Mesothelial cell of epicardium (in vitro differentiated cells): ENCODE results near the gene GPRIN3. TPM values are rescaled to one million over a fixed set of nuclear protein-coding genes. Genes with fewer than 3 reads are reported as not detected.

Source experiments
- DNase-seq, 2 experiments: peaks; one replicate each; pipeline ENCODE4 v3.0.0; 2021; ENCODE audit warnings: low spot score in 2 of 2; ENCODE audit not compliant: unreplicated experiment in 2 of 2
- H3K27ac Mint-ChIP-seq: 2 replicates; pipeline ENCODE4 v1.8.0; 2021; ENCODE audit warnings: mixed read lengths
- H3K27me3 Mint-ChIP-seq: 2 replicates; pipeline ENCODE4 v1.8.0; 2021; ENCODE audit warnings: low read depth, mixed read lengths
- H3K36me3 Mint-ChIP-seq: 2 replicates; pipeline ENCODE4 v1.8.0; 2021; ENCODE audit warnings: mixed read lengths
- H3K4me1 Mint-ChIP-seq: 2 replicates; pipeline ENCODE4 v1.8.0; 2021; ENCODE audit warnings: mixed read lengths
- H3K4me3 Mint-ChIP-seq: 2 replicates; pipeline ENCODE4 v1.8.0; 2021; ENCODE audit warnings: mild to moderate bottlenecking, moderate library complexity, mixed read lengths
- H3K9me3 Mint-ChIP-seq: 2 replicates; pipeline ENCODE4 v1.8.0; 2021; ENCODE audit warnings: mixed read lengths
- total RNA-seq: library from RNA; stranded (reverse); gene quantifications from 3 replicates; pipeline ENCODE4 v1.2.1, GENCODE V29; 2021
- TF ChIP-seq, protein P1 (sequence below): fragments of 200-600 bp; sonication (generic); IDR thresholded peaks from one replicate; pipeline ENCODE4 v1.5.0; 2021; ENCODE audit warnings: antibody characterized with exemption; ENCODE audit not compliant: unreplicated experiment

Gene GPRIN3
- total RNA-seq, 1 donor from 2014 or later: 1.5 TPM

DNA sequence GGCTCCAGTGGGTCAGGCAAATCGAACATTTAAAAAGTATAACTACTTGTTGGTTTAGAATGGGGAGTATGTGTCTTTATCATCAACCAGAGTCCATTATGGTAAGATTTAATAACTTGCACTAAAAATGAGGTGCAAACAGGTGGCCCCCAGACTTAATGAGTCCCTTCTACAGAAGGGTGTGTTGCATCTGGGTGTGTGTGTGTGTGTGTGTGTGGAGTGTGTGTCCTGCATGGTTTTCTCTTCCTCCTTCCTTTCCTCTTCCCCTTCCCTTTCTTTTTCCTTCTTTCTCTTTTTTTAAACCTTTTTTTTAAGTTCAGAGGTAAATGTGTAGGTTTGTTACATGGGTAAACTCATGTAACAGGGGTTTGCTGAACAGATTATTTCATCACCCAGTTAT lies 53.7 kb downstream of the GPRIN3 start:
- Mint-ChIP-seq H3K4me1 (no peaks in the 10 kb centered on the region), H3K27me3 (peaks cover 2% of the 10 kb centered on the region), H3K4me3 (no peak overlapping the region), H3K36me3 (no peaks in the 10 kb centered on the region), H3K9me3 (peaks cover 3% of the 10 kb centered on the region), H3K27ac (no peak overlapping the region)
- TF ChIP-seq, protein P1, sequence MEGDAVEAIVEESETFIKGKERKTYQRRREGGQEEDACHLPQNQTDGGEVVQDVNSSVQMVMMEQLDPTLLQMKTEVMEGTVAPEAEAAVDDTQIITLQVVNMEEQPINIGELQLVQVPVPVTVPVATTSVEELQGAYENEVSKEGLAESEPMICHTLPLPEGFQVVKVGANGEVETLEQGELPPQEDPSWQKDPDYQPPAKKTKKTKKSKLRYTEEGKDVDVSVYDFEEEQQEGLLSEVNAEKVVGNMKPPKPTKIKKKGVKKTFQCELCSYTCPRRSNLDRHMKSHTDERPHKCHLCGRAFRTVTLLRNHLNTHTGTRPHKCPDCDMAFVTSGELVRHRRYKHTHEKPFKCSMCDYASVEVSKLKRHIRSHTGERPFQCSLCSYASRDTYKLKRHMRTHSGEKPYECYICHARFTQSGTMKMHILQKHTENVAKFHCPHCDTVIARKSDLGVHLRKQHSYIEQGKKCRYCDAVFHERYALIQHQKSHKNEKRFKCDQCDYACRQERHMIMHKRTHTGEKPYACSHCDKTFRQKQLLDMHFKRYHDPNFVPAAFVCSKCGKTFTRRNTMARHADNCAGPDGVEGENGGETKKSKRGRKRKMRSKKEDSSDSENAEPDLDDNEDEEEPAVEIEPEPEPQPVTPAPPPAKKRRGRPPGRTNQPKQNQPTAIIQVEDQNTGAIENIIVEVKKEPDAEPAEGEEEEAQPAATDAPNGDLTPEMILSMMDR: no peak
- DNase-seq: no peak

DNA sequence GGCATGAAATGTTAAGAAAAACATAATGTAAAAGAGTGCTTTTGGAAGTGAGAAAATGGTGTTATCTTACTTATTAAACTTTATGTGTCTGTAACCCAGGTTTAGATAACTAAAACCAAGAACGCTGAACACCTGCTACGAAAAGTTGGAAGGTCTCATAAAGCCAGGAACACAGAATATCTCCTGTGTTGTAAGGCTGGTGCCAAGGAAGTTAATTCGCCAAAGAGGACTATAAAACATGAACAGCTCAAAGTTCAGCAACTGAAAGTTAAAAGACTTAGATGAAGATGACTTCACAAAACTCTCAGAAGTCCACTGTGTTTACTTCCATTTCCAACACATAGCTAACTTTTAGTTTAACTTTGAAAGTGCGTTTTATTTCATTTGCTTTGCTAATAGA lies 54.3 kb downstream of the GPRIN3 start:
- H3K9me3 Mint-ChIP-seq: peaks cover 3% of the 10 kb centered on the region
- H3K4me1 Mint-ChIP-seq: peaks cover 3% of the 10 kb centered on the region
- DNase-seq: no peak
- no peaks in the 10 kb centered on the region for H3K36me3 Mint-ChIP-seq
- peaks cover 2% of the 10 kb centered on the region for H3K27me3 Mint-ChIP-seq
- TF ChIP-seq, protein P1: no peak
- no peak overlapping the region for H3K27ac Mint-ChIP-seq
- H3K4me3 Mint-ChIP-seq: no peak overlapping the region

DNA sequence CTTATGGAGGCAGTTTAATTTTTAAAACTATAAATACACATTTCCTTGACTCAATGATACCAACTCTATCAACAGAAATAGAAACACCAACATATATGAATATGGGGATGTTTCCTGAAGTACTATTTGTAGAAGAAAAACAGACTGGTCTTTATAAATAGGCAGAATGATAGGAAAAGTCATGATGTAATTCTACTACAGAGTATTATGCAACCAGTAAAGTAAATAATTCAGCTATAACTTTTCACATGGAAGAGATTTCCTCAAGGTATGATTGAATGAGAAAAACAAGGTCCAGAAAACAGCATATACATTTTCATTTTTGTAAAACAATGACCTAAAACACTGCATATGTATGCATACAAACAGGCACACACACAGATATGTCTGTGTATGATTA lies 56.2 kb downstream of the GPRIN3 start:
- DNase-seq: no peak
- Mint-ChIP-seq H3K4me3 (no peak overlapping the region), H3K27ac (no peak overlapping the region), H3K9me3 (peaks cover 3% of the 10 kb centered on the region), H3K36me3 (no peaks in the 10 kb centered on the region), H3K4me1 (peaks cover 5% of the 10 kb centered on the region), H3K27me3 (peaks cover 2% of the 10 kb centered on the region)
- TF ChIP-seq, protein P1: no peak

DNA sequence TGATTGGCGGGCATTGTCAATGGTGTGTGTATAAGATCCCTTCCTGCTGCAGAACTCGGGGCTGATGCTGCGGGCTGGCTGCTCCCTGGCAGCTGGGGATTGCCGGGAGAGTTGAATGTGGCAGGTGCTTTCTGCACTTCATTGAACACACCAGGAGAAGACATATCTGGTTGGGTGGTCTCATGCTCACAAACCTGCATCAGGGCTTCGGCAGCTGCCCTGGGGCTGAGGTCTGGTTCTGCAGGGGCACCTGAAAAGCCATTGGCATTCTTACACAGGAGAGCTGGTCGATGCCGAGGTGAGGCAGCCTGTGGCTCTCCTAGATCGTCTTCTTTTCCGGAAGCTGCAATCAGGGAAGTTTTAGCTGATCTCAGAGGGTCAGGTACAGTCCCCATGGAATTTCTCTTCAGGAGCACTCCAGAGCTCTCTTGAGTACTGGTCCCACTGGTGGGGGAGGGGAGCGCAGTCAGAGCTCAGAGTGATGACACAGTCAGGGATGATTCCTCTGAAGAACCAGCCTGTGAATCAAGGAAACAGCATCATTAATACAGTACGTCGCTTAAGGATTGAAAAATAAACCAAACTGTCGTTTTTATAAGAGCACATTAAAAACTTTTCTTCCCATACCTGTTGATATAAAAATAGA lies 57.8 kb downstream of the GPRIN3 start:
- no peak overlapping the region for H3K27ac Mint-ChIP-seq
- no peak for DNase-seq
- H3K27me3 Mint-ChIP-seq: peaks cover 2% of the 10 kb centered on the region
- H3K4me1 Mint-ChIP-seq: peaks cover 5% of the 10 kb centered on the region
- H3K9me3 Mint-ChIP-seq: peaks cover 3% of the 10 kb centered on the region
- H3K36me3 Mint-ChIP-seq: no peaks in the 10 kb centered on the region
- no peak overlapping the region for H3K4me3 Mint-ChIP-seq
- TF ChIP-seq, protein P1: no peak

DNA sequence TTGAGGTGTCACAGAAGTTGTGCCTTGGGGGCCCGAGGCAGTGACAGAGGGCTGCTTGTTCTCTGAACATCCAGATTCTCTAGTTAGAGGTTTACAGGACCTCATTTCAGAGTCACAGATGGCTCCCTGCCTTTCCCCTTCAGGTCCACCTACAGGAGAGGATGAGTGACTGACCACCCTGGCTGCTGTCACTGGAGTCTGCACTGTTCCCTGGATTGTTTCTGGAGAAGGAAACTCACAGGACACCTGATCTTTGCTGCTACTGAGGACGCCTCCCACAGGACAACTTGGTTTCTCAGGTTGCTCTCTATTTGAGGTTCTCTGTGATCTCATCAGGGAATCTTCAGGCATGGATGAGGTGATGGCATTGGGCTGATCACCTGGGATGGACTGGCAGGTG lies 58.3 kb downstream of the GPRIN3 start:
- TF ChIP-seq, protein P1: no peak
- no peaks in the 10 kb centered on the region for H3K9me3 Mint-ChIP-seq
- H3K4me1 Mint-ChIP-seq: peaks cover 5% of the 10 kb centered on the region
- no peak overlapping the region for H3K4me3 Mint-ChIP-seq
- DNase-seq: no peak
- no peak overlapping the region for H3K27ac Mint-ChIP-seq
- peaks cover 2% of the 10 kb centered on the region for H3K27me3 Mint-ChIP-seq
- H3K36me3 Mint-ChIP-seq: no peaks in the 10 kb centered on the region

DNA sequence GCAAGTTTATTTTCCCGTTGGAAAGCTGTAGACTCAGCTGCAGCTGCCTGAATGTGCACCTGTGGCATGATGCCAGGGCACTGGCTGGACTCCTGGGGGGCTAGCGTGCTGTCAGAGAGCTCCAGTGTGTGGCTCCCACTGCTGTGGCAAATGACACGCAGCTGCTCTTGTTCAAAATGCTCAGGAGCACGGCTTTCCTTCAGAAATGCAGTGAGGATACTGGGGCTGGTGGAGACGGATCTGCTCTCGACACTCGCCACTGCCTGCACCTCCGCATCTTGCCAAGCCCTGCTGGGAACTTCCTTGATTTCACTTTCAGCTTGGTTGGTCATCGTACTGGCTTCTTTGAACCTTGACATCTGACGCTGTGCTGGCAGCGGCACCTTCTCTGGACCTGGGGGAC lies 58.7 kb downstream of the GPRIN3 start:
- Mint-ChIP-seq H3K4me3 (no peak overlapping the region), H3K27ac (no peak overlapping the region), H3K27me3 (peaks cover 2% of the 10 kb centered on the region), H3K9me3 (no peaks in the 10 kb centered on the region), H3K4me1 (peaks cover 5% of the 10 kb centered on the region), H3K36me3 (no peaks in the 10 kb centered on the region)
- DNase-seq: no peak
- TF ChIP-seq, protein P1: no peak
